Lower leg skin (tissue), 4 donors: ENCODE data around the gene SBF1. TPM values are rescaled to one million over a fixed set of nuclear protein-coding genes. Genes with fewer than 3 reads are reported as not detected.

Experiments
- DNase-seq, 2 donors: peaks; one replicate each; pipeline ENCODE4 v3.0.0-alpha.2; 2019; ENCODE audit warnings: low spot score in 2 of 2
- H3K4me3 ChIP-seq: fragments of 200-600 bp; sonication (generic); 2 replicates; pipeline ENCODE4 v1.5.1; 2017; ENCODE audit warnings: mild to moderate bottlenecking, low read depth; ENCODE audit not compliant: poor library complexity, severe bottlenecking
- POLR2A ChIP-seq, 2 donors: fragments of 450-650 bp; IDR thresholded peaks; one replicate each; pipeline ENCODE4 v1.6.1; 2016 to 2017; ENCODE audit warnings: antibody characterized with exemption in 2 of 2, mild to moderate bottlenecking in 1 of 2, moderate library complexity in 1 of 2
- WGBS, 2 donors: methylation state at CpG; one replicate each; pipeline ENCODE4 v1.1.5; 2018; 5-methylcytosine and 5-hydroxymethylcytosine counted together
- intact Hi-C: fragments of 100-400 bp; cut with DNase I; formaldehyde crosslinking; loops from one replicate; pipeline ENCODE4 v1.15.0; 2023; ENCODE audit warnings: low total_unique reads
- total RNA-seq, 4 donors: library from RNA; depleted of rRNA; stranded (reverse); fragments of >200 nt; gene quantifications; one replicate each; pipeline ENCODE4 v1.1.0, GENCODE V29; 2016
- TF ChIP-seq, protein P1 (sequence below), 3 donors: fragments of 450-650 bp; IDR thresholded peaks; one replicate each; pipeline ENCODE4 v1.5.1; 2016; ENCODE audit warnings: antibody characterized with exemption in 3 of 3, mild to moderate bottlenecking in 3 of 3, moderate library complexity in 2 of 3

SBF1 gene
- total RNA-seq, 4 donors from 2014 or later: 70.8 to 123 (median 87.2) TPM

DNA sequence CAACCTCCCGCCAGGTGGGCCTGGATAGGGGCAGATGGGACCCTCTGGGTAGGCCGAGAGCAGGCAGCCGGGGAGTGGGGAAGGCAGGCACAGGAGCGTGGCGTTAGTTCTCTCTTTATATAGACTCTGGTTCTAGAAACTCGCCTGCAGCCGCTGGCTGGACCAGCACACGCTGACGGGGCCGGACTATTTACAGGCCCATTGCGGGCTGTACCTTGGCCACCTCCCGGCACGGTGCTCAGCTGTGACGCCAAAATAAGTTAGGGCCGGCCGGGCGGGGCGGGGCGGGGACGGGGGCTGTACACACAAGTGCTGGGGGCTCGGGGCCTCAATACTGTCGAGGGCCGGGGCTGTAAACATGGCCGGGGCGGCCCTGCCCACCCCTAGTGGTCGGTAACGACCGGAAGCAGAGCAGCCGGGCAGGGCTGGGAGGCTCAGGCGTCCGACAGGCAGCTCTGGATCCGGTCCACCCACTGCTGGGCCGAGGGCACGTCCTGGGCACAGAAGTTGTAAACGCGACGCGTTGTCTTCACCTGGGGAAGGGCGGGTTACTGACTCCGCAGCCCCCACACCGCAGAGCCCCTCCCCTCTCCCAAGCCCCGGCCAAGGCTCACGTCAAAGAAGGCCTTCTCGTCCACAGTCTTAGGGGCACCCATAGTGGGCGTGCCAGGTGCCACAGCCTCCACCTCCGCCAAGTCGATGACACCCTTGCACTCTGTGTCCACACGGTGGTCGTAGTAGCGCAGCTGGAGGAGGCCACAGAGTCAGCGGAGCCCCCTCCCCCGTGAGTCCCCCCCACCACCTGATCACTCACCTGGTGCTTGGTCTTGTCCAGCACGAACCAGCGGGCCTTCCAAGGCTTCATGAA, 27.9 kb downstream of the SBF1 start:
- no peak overlapping the region for H3K4me3 ChIP-seq
- intact Hi-C loops: no loop called here
- DNase-seq: no peak
- no peak for TF ChIP-seq POLR2A (IDR thresholded peaks at IDR 0.05)
- TF ChIP-seq, protein P1, sequence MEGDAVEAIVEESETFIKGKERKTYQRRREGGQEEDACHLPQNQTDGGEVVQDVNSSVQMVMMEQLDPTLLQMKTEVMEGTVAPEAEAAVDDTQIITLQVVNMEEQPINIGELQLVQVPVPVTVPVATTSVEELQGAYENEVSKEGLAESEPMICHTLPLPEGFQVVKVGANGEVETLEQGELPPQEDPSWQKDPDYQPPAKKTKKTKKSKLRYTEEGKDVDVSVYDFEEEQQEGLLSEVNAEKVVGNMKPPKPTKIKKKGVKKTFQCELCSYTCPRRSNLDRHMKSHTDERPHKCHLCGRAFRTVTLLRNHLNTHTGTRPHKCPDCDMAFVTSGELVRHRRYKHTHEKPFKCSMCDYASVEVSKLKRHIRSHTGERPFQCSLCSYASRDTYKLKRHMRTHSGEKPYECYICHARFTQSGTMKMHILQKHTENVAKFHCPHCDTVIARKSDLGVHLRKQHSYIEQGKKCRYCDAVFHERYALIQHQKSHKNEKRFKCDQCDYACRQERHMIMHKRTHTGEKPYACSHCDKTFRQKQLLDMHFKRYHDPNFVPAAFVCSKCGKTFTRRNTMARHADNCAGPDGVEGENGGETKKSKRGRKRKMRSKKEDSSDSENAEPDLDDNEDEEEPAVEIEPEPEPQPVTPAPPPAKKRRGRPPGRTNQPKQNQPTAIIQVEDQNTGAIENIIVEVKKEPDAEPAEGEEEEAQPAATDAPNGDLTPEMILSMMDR (IDR thresholded peaks at IDR 0.05): no peak
- 85 to 87% methylated on average over 33 to 53 of the region's 54 CpGs for WGBS, 2 donors

DNA sequence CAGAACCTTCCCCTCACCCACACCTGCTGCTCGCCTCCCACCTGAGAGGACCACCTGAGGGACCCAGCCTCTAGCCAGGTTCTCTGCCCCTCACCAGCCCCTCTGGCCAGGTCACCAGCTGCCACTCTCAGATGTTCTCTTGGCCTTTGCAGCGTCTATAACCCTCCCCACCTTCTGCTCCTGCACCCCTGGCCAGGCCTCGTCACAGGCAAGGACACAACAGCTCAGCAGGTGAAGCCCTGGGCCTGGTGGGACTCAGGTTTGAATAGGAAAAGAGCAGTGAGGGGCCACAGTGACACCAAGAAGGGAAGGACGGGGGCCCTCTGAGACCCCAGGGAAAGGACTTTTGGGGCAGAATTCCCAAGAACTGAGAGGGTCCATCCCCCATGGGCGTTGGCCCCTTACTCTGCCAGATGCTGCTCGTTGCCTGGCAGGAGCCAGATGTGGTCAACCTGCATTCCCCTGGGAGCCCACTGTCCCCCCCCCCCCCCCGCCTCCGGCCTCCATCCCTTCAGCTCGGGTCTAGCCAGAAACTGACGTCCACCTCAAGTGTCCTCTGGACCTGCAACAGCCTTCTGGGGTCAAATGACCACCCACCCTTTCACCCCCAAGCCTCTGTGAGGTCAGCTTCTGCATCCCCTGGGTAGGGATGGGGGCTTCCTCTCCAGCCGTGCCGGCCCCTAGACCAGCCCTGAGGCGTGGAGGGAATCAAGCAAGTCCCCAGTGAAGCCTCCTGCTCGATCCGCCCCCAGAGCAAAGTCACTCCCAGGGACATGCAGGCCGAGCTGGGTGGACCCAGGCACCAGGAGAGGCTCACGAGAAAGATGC, 28.7 kb downstream of the SBF1 start:
- no peak for DNase-seq
- no peak for TF ChIP-seq POLR2A (IDR thresholded peaks at IDR 0.05)
- TF ChIP-seq, protein P1 (IDR thresholded peaks at IDR 0.05): no peak
- 72 to 80% methylated on average over 10 to 11 of the region's 17 CpGs for WGBS, 2 donors
- intact Hi-C loops: no loop called here
- H3K4me3 ChIP-seq: no peak overlapping the region

DNA sequence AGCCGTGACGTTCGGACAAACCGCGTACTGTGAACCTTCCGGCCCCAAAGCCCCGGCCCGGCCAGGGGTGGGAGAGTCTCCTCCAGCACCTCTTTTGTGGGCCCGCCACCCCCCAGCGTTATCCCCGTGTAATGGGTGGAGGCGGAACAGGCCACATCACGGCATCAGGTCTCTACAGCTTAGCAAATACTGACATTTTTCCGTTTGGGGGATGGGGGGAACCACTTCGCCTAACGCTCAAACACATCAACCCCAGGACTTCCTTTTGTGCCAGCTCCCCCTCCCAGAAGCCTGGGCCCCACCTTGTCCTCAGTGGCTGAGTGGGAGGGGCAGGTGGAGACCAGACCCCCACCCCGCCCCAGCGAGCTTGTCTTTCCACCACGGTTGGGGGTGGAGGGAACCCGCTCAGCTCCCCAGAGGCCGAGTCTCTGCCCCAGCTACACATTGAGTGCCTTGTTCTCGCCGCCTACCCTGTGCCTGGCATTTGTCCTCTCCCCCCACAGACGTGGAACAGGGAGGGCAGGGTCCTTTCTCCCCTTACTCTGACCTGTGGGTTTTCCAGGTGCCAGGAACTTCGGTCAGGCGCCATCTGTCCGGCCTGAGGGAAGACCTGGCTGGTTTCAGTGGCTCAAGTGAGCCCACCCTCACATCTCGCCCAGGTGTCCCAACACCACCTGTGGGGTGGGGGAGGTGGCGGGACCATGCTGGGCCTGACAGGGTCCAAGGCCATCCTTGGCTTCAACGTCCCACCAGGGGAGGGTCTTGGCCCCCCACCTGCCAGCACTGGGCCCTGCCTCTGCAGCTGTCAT, 29.6 kb downstream of the SBF1 start:
- no peak for TF ChIP-seq POLR2A (IDR thresholded peaks at IDR 0.05)
- TF ChIP-seq, protein P1 (IDR thresholded peaks at IDR 0.05): no peak
- 71 to 75% methylated on average over 24 to 29 of the region's 30 CpGs for WGBS, 2 donors

DNA sequence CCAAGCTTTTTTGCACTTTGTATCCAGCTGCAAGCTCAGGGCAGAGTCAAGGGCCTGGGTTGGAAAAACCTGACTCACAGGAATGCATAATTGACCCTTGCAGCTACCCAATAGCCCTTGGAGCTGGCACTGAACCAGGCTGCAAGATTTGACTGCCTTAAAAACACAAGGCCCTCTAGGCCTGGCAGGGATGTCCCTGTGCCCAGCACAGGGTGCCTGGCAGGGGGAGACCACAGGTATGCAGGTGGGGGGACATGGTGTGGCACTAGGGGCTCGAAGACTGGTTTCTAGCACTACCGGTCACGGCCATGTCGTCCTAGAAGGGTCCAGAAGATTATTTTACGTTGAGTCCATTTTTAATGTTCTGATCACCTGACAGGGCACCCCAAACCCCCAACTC, 30.2 kb downstream of the SBF1 start:
- no peak for TF ChIP-seq POLR2A (IDR thresholded peaks at IDR 0.05)
- TF ChIP-seq, protein P1 (IDR thresholded peaks at IDR 0.05): no peak
- no peak for DNase-seq

More for the DNA sequence above, 29.6 kb downstream of the SBF1 start:
- DNase-seq: no peak
- intact Hi-C loops: no loop called here
- H3K4me3 ChIP-seq: no peak overlapping the region

DNA sequence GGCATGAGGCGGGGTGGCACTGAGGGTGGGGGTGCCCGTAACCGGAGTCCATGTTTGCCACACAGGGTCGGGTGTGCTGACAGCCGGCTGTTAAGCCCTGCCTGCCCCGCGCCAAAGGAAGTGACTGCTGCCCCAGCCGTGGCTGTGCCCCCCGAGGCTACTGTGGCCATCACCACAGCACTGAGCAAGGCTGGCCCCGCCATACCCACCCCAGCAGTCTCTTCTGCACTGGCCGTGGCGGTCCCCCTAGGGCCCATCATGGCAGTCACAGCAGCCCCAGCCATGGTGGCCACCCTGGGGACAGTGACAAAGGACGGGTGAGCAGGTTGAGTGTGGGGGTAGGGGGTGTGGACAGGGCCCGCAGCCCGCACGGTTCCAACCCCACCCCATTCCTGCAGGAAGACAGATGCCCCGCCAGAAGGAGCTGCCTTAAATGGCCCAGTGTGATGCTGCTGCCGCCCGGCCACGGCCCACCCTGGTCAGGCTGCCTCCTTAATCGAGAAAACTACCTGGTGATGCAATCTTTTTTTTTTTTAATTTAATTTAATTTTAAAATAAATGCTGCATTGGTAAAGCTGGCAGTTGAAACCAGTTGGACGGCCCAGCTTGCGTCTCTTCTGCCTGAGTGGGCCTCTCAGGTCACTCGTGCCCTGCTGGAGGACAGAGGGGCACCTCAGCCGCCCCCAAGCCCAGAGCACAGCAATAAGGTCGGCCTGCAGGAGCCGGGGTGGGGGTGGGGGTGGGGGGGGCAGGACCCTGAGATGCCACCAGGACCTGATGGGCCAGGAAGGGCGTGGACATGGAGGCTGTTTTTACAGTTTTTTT, 30.8 kb downstream of the SBF1 start:
- TF ChIP-seq, protein P1 (IDR thresholded peaks at IDR 0.05): no peak
- no peak for TF ChIP-seq POLR2A (IDR thresholded peaks at IDR 0.05)
- H3K4me3 ChIP-seq: no peak overlapping the region
- intact Hi-C loops: no loop called here
- DNase-seq: no peak
- 70 to 71% methylated on average over 21 to 28 of the region's 28 CpGs for WGBS, 2 donors

More for the DNA sequence above, 30.2 kb downstream of the SBF1 start:
- WGBS, 2 donors: 86 to 91% methylated on average over 5 of the region's 5 CpGs
- intact Hi-C loops: no loop called here
- no peak overlapping the region for H3K4me3 ChIP-seq
